SW480 (cell line): ENCODE data around the gene SLC35D2.
"Not testable (repeated sequence)": the region's sequence is repeated elsewhere in the genome, so short reads cannot be mapped to it uniquely, and the experiment has no call there.

Experiments used
- DNase-seq: peaks from one replicate; pipeline ENCODE4 v3.0.0-alpha.2; 2016; ENCODE audit warnings: low spot score

The SLC35D2 gene

DNA sequence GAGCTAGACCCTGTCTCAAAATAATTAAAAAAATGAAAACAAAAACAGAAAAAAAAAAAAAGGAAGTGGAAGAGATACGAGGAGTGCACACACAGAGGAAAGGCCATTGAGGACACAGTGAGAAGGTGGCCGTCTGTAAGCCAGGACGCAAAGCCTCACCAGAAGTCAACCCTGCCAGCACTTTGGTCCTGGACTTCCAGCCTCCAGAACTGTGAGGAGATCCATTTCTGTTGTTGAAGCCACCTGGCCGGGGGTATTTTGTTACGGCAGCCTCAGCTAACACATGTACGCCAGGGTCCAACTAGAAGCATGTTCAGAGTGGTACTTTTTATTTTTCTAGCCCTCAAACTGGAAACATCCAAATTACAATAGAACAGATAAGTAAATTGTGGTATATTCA, 21.8 kb downstream of the SLC35D2 start:
- no peak for DNase-seq

DNA sequence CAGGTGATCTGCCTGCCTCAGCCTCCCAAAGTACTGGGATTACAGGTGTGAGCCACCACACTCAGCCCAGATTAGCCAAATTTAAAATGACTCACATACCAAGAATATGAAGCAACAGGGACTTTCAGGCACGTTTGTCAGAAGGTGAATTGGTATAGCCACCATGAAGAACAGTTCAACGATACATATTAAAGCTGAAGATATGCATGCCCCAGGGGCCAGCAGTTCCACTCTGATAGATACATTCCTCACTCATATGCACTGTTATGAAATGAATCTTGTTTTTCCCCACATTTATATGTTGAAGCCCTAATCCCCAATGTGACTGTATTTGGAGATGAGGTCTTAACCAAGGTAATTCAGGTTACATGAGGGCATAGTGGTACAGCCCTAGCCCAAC, 22.5 kb downstream of the SLC35D2 start:
- no peak for DNase-seq

DNA sequence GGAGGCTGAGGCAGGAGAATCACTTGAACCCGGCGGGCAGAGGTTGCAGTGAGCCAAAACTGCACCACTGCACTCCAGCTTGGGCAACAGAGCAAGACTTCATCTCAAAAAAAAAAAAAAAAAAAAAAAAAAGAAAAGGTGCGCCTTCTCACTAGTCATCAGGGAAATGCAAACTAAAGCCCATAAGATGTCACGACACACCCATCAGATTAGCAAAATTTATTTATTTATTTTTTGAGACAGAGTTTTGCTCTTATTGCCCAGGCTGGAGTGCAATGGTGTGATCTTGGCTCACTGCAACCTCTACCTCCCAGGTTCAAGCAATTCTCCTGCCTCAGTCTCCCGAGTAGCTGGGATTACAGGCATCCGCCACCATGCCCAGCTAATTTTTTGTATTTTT, 23.0 kb downstream of the SLC35D2 start:
- DNase-seq: not testable (repeated sequence)

DNA sequence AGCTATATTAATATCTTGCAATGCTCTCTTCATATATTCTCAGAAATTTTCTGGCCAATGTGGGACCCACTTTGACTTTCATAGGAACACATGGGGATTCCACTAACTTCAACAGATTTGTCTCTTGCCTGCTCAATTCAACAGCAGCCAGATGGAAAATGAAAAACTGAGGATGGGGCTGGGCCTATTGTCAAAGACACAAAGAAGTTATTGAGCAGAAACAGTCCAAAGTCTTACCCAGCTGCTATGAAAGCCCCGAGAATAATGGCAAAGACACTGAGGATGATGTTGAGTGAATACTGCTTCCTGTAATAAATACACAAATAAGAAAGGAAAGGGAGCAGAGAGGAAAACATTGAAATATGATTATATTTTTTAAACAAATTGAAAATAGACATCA, 32.6 kb downstream of the SLC35D2 start:
- no peak for DNase-seq

DNA sequence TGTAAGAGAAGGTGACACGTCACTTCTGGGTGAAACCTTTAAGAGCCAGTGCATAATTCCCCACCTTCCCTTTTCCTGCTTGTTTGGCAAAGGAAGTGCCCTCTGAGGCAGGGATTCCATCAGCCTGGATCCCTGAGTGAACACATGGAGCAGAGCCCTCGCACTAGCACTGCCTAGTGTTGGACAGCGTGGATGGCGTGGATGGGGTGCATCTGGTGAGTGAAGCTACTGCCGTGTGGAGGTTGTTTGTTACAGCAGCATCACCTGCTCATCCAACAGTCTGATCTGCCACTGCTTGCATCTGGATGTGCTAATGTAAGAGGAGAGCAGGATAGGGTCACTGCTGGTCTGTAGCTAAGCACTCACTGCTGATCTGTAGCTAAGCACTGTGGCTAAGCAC, 35.2 kb downstream of the SLC35D2 start:
- no peak for DNase-seq

DNA sequence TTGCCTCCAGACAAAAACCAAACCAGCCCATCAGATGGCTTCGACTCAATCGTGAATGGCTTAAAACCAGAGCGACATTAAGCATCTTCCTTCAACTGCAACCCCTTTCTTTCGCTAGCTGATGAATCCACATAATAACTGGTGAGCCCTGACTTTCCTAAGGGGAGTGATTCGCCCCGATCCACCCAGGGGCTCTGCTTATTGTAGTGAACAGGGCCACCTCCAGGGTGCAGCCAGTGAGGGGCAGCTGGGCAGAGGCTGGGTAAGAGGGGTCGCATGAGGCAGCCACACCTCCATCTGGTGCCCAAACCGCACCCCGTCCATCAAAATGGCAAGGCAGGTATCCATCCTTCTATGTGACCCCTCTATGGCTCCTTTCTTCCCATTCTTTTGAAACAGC, 38.0 kb downstream of the SLC35D2 start:
- DNase-seq: no peak

DNA sequence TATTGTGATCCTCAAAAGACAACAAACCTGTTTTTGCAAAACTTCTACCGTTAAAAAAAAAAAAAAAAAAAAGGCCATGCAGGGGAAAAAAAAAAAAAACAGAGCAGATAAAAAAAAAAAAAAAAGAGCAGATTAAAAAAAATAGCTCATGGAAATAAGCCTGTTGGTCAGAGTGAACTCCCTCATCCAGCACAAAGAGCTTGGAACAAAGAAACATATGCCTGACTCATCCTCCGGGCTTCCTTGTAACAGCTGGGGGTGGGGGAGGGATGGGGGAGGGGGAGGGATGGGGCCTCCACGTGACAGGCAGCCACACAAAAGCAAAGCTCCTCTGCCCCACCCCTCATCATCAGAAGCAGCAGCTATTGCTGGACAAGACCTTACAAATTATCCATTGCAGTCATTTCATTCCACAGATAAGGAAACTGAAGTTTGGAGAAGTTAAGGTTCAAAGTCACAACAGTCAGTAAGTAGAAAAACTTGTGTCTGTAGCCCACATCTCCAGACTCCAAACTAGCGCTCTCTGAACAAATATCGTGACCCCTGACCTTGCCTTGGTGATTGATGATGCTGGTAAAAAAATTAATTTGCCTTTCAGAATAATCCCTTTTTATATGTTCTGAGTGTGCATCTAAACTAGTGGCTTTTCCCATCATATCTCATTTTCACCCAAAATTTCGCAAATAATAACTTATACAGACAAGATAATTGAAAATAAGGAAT, 38.9 kb downstream of the SLC35D2 start:
- peak; percentile 98 for DNase-seq

DNA sequence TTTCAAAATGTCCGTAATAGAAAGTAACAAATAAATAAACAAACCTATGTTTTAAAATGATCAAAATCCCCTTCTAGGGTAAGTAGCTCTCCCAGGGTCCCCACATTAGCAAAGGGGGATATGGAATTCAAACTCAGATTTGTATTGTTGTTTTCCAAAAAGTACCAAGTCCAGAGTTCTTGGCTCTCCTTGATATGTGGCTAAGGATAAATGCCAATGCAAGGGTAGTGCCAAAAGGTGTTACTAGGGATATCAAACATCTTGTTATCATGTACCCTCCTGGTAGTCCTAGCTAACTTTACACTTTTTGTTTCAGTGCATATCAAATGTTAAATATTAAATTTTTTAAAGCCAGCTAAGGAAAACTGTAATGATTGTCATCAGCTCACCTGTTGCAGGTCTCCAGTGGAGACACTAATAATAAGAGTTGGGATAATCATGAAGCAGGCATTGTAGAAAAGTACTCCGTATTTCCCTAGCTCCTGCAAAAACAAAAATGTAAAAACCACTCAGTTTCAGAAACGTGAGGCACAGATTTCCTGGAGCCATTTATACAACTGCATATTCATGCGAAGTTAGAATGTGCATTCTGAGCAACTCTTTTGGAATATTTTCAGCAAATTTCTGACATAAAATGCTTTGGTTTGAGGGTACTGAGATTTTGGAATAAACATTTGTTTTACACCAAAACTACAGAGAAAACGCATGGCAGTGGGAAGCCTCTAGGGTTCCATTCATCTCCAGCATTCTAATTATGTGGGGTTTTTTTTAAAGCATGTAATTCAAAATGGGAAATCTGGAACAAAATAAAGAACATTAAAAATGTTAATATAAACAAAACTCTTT, 39.8 kb downstream of the SLC35D2 start:
- no peak for DNase-seq

DNA sequence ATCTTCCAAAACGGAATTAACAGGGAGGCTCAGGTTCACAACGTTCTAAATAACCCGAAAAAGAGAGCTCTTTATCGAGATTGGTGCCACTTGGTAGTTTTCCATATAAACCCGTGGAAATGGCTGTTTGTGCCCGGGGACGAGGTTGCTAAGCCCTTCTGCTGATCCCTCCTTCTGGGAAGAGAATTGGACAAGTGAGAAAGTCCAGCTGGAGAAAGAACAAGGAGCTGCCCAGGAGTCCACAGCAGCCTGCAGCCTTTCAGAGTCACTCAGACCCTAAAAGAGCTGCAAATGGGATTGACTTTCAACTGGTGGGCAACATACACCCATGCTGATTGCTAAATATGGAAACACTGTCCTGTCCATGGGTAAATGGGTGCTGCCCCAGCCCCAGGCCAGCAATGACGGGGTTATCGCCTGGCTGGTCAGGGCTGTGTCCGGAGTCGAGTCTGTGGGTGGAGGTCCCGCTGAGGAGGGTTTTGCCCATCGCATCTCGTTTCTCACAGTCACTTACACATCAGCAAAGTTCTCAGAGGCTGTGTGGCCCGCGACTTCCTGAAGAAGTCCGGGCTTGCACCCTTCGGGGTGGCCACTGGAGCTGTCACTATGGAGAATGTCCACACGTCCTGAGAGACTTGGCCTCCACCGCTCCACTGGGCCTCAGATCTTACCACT, 40.8 kb downstream of the SLC35D2 start:
- DNase-seq: no peak

DNA sequence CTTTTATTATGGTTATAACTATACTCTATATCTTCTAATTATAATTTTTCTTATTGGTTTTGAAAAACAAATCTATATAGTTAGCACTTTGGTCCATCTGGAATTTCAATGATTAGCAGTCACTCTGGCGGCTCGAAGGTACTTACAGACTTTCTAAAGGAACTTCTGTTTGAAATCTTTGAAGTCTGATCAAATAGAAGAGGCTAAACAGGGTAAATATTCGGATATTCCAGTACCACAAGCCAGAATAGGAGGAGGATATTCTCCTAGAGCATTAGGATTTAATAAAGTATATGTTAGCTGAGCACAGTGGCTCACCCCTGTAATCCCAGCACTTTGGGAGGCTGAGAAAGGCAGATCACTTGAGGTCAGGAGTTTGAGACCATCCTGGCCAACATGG, 42.8 kb downstream of the SLC35D2 start:
- DNase-seq: no peak

DNA sequence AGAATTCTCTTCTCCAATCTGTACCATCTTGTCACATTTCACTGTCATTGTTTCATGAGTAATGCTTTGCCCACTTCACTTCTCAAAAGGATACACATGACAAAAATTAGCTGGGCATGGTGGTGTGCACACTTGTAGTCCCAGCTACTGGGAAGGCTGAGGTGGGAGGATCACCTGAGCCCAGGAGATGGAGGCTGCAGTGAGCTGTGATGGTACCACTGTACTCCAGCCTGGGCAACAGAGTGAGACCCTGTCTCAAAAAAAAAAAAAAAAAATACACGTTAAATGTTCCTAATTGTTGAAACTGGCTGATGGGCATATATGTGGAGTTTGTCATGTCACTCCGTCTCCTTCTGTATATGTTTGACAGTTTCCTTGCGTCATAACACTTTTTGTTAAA, 45.2 kb downstream of the SLC35D2 start:
- DNase-seq: no peak

DNA sequence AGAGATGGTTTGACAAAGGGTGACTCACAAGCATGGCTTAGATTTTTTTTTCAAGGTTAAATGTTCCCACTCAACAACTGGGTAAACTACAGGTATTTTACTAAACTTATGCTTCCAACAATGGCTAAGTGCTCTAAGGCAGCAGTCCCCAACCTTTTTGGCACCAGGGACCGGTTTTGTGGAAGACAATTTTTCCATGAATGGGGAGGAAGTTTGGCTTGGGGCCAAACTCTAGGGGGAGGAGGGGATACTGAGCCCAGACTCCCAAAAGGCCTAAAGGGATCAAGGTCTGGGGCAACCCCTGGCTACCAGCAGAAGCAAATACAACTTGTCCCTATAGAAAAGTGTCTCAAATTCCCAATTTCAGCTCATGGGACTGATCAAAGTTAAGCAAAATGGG, 49.6 kb downstream of the SLC35D2 start:
- DNase-seq: no peak

DNA sequence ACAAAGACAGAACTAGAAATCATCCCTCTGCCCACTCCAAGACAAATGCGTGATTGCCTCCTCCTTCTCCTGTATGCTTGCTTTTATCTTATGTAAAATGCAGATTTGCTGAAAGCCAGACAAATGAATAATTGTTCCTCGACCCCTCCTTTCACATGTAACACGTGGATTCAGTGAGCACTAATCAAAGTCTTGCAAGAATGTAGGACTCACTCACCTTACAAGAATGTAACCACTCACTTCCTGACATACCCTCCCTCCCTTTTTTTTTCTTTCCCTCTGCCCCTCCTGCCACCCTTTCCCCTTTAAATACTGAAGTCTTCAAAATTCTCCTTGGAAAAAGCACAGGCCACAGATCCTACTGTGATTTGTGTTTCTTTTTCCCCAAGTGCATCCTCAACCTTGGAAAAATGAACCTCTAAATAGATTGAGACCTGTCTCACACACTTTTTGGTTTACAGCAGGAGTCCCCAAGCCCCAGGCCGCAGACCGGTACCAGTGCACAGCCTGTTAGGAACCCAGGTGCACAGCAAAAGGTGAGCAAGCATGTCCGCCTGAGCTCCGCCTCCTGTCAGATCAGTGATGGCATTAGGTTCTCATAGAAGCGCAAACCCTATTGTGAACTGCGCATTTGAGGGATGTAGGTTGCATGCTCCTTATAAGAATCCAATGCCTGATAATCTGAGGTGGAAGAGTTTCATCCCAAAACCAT, 52.1 kb downstream of the SLC35D2 start:
- DNase-seq: peak; percentile 76

DNA sequence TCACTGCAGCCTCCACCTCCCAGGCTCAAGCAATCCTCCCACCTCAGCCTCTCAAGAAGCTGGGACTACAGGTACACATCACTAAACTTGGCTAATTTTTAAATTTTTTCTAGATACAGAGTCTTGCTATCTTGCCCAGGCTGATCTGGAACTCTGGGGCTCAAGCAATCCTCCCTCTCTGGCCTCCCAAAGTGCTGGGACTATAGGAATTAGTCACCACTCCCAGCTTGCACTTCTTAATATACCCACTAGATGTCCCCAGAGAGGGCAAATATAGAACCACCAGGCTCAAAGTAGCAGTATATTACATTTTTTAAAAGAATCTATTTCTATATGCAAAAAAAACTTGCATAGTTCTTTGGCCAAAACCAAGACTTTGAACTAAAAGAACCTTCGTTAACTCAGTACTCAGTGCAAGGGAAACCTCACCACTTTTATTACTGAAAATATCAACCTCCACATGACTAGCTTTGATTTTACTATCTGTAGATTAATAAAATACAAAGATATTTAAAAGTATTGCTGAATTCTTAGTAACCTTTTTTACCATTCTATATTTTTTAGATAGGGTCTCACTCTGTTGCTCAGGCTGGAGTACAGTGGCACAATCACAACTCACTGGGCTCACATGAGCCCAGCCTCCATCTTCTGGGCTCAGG, 55.7 kb downstream of the SLC35D2 start:
- peak; percentile 32 for DNase-seq

DNA sequence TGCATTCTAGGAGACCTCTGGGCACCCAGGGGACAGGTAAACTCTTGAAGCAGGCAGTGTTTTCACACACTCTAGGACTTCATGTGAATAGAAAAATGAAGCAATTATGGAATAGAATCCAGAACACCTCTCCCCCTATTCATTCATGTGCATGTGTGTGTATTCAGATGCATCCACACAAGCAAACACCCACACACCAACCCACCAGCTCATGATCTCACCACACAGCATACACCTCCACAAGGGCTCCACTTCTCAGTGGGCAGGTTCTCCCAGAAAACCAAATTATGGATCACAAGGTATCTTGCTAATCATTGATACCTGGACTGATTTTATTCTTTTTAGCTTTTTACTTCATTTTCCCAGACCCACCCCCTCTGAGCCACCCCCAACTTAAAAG, 60.3 kb downstream of the SLC35D2 start:
- no peak for DNase-seq

DNA sequence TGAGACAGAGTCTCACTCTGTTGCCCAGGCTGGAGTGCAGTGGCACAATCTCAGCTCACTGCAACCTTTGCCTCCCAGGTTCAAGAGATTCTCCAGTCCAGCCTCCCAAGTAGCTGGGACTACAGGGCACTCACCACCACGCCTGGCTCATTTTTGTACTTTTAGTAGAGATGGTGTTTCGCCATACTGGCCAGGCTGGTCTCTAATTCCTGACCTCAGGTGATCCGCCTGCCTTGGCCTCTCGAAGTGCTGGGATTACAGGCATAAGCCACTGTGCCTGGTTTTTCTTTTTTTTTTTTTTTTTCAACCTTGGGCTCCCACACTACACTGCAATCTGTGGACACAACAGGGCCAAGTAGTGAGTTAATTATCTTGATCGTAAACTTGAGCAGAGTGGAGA, 60.8 kb downstream of the SLC35D2 start:
- not testable (repeated sequence) for DNase-seq

DNA sequence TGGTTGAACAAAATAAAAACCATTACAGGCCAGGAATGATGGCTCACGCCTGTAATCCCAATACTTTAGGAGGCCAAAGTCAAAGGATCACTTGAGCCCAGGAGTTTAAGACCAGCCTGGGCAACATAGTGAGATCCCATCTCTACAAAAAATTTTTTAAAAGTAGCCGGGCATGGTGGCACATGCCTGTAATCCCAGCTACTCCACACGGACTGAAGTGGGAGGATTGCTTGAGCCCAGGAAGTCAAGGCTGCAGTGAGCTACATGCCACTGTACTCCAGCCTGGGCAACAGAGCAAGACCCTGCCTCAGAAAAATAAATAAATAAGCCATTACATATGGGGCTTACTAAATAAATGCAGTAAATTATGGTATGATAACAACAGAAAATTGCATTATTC, 61.3 kb downstream of the SLC35D2 start:
- not testable (repeated sequence) for DNase-seq

DNA sequence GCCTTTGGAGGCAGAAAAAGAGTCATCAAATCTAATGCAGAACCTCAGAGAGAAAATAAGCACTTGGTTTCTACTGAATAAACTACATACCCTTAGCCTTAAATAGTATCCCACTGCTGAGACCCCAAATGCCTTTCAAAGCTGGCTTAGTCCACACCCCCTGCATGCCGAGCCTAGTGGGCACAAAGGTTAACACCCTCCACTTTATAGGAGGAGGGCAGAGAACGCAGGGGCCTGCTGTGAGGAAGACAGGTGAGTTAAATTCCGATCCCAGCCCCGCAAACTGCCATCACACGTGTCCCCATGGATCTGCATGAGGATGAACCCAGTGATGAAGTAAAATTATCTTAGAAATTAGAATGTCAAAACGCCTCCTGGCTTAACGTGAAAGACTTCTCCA, 62.0 kb downstream of the SLC35D2 start:
- no peak for DNase-seq

DNA sequence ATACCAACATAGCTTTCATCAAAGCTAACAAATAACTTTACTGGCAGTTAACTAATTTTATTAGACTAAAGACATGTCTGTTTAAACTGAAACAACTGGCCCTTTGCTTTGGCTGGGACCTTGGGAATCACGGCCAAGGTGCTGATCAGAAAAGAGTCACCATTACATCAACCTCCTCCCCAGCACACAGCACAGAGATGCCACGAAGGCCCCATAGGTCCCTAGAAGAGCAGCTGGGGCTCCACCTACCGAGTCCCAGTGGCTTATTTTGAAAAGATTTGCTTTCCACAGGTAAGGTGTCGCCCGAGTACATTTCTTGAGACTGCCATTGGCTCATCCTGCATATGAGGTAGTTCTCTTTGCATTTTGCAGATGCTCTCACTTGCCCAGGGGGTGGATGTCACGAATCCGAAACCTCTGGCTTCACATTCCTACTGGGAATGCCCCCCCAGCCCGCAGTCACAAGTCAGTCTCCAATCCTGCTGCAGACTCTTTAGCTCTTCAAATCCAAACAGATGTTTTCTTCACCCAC, 62.7 kb downstream of the SLC35D2 start:
- DNase-seq: no peak

DNA sequence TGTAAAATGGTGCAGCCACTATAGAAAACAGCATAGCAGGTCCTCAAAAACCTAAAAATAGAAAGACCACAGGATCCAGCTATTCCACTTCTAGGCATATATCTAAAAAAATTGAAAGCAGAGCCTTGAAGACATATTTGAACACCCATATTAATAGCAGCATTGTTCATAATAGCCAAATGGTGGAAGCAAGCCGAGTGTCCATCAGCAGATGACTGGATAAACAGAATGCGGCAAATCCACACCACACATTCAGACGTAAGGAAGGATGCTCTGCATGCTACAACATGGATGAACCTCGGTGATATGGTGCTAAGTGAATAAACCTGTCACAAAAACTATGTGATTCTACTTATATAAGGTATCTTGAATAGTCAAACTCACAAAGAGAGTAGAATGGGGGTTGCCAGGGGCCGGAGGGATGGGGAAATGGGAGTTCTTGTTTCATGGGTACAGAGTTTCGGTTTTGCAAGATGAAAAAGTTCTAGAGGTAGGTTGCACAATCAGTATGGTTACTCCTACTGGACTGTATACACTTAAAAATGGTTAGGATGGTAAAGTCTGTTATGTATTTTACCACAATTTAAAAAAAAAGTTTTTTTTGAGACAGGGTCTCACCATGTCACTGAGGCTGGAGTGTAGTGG, 64.5 kb downstream of the SLC35D2 start:
- DNase-seq: no peak
